GM23338 (cell line): Measurements from ENCODE around the gene ZBTB46. TPM values are rescaled to one million over a fixed set of nuclear protein-coding genes. Genes with fewer than 3 reads are reported as not detected.

ENCODE experiments used
- ATAC-seq: fragments of 200-7000 bp; cut with Tn5 transposase; 3 replicates; pipeline ENCODE4 v1.9.1; 2020
- DNase-seq: peaks from one replicate; pipeline ENCODE4 v3.0.0-alpha.2; 2015; ENCODE audit warnings: low spot score
- H2AFZ ChIP-seq: fragments of 200-600 bp; sonication (generic); 2 replicates; pipeline ENCODE4 v1.8.0; 2016; ENCODE audit warnings: antibody characterized with exemption, mild to moderate bottlenecking, moderate library complexity
- H3F3A ChIP-seq: fragments of 200-600 bp; sonication (generic); replicated peaks from 2 replicates; pipeline ENCODE4 v1.8.0; 2017; ENCODE audit warnings: antibody characterized with exemption, mixed run types, low read depth
- H3K27ac ChIP-seq: fragments of 200-600 bp; sonication (generic); 2 replicates; pipeline ENCODE4 v1.6.1; 2016; ENCODE audit warnings: low read depth
- H3K27me3 ChIP-seq: fragments of 200-600 bp; sonication (generic); 2 replicates; pipeline ENCODE4 v1.8.0; 2016; ENCODE audit warnings: mild to moderate bottlenecking, mixed run types, moderate library complexity; ENCODE audit not compliant: insufficient read depth
- H3K36me3 ChIP-seq: fragments of 200-600 bp; sonication (generic); 2 replicates; pipeline ENCODE4 v1.8.0; 2016; ENCODE audit warnings: mild to moderate bottlenecking; ENCODE audit not compliant: insufficient read depth
- H3K4me1 ChIP-seq: fragments of 200-600 bp; sonication (generic); 2 replicates; pipeline ENCODE4 v1.8.0; 2016; ENCODE audit warnings: mild to moderate bottlenecking, moderate library complexity; ENCODE audit not compliant: insufficient read depth
- H3K4me2 ChIP-seq: fragments of 200-600 bp; sonication (generic); 2 replicates; pipeline ENCODE4 v1.7.1; 2017; ENCODE audit warnings: mixed run types
- H3K4me3 ChIP-seq: fragments of 200-600 bp; sonication (generic); 2 replicates; pipeline ENCODE4 v1.6.1; 2016; ENCODE audit warnings: mixed run types
- H3K79me2 ChIP-seq: fragments of 200-600 bp; sonication (generic); replicated peaks from 2 replicates; pipeline ENCODE4 v1.8.0; 2017; ENCODE audit warnings: mild to moderate bottlenecking; ENCODE audit not compliant: insufficient read depth
- H3K9me2 ChIP-seq: fragments of 200-600 bp; sonication (generic); 2 replicates; pipeline ENCODE4 v1.8.0; 2017; ENCODE audit not compliant: insufficient read depth
- H4K20me1 ChIP-seq: fragments of 200-600 bp; sonication (generic); replicated peaks from 2 replicates; pipeline ENCODE4 v1.8.0; 2017; ENCODE audit warnings: mild to moderate bottlenecking; ENCODE audit not compliant: insufficient read depth
- H3K27ac Mint-ChIP-seq: 2 replicates; pipeline ENCODE4 v1.8.0; 2020; ENCODE audit warnings: inconsistent platforms, mild to moderate bottlenecking, moderate library complexity, mixed read lengths
- H3K27me3 Mint-ChIP-seq: 3 replicates; pipeline ENCODE4 v1.8.0; 2022; ENCODE audit warnings: low read depth, mild to moderate bottlenecking, moderate library complexity, mixed read lengths, inconsistent platforms; ENCODE audit not compliant: insufficient read depth, poor library complexity
- H3K36me3 Mint-ChIP-seq: 3 replicates; pipeline ENCODE4 v1.8.0; 2021; ENCODE audit warnings: low read depth, mild to moderate bottlenecking, inconsistent platforms, moderate library complexity, mixed read lengths
- H3K4me1 Mint-ChIP-seq: 3 replicates; pipeline ENCODE4 v1.8.0; 2020; ENCODE audit warnings: mild to moderate bottlenecking, inconsistent platforms, mixed read lengths
- H3K4me3 Mint-ChIP-seq: 3 replicates; pipeline ENCODE4 v1.8.0; 2021; ENCODE audit warnings: moderate library complexity, mild to moderate bottlenecking, inconsistent platforms, mixed read lengths
- H3K9me3 Mint-ChIP-seq: 3 replicates; pipeline ENCODE4 v1.8.0; 2020; ENCODE audit warnings: moderate library complexity, mild to moderate bottlenecking, inconsistent platforms, mixed read lengths
- CREB1 ChIP-seq: fragments of 250-450 bp; sonication (Bioruptor Pico); IDR thresholded peaks from 2 replicates; pipeline ENCODE4 v1.5.0; 2020; ENCODE audit warnings: low read depth, mild to moderate bottlenecking, moderate library complexity
- POLR2AphosphoS5 ChIP-seq: IDR thresholded peaks from 2 replicates; pipeline ENCODE4 v1.6.1; 2016; ENCODE audit warnings: antibody characterized with exemption, low read depth
- REST ChIP-seq: IDR thresholded peaks from one replicate; pipeline ENCODE4 v1.6.1; 2018; ENCODE audit warnings: antibody characterized with exemption; ENCODE audit not compliant: unreplicated experiment
- ZNF331 ChIP-seq: fragments of 250-450 bp; sonication (Bioruptor Pico); IDR thresholded peaks from 2 replicates; pipeline ENCODE4 v1.5.0; 2020; ENCODE audit warnings: low read depth, mild to moderate bottlenecking, moderate library complexity
- ZNF462 ChIP-seq: fragments of 250-450 bp; sonication (Bioruptor Pico); IDR thresholded peaks from 2 replicates; pipeline ENCODE4 v1.5.0; 2020; ENCODE audit warnings: mild to moderate bottlenecking, moderate library complexity
- polyA plus RNA-seq: library from polyadenylated mRNA; unstranded; fragments of >200 nt; fragmentation: Nextera tagmentation; extraction: Ambion mirVana; gene quantifications from 2 replicates; pipeline ENCODE4 v1.2.1, GENCODE V29; 2016
- total RNA-seq: library from RNA; depleted of rRNA; stranded (reverse); fragments of >200 nt; shearing (Covaris generic); gene quantifications from 2 replicates; pipeline ENCODE4 v1.2.3, GENCODE V29; 2014

ZBTB46 gene
- total and polyA plus RNA-seq, 2 experiments from 2014 or later = 3.2 to 26.9 TPM

GRCh38 chr20:63829603-63829944, 1.5 kb downstream of the ZBTB46 start (continued):
- TF ChIP-seq ZNF462 (CRISPR knock-in tag) = no peak
- TF ChIP-seq REST = no peak
- TF ChIP-seq ZNF331 (CRISPR knock-in tag) = no peak
- TF ChIP-seq POLR2AphosphoS5 = no peak

GRCh38 chr20:63828951-63829350, 2.1 kb downstream of the ZBTB46 start:
- peaks cover 38% of the 10 kb centered on the region for H3K4me1 Mint-ChIP-seq
- Histone ChIP-seq H3K27ac (no peak overlapping the region), H3K4me3 (peak overlapping the region; percentile 63), H3K4me1 (peaks cover 21% of the 10 kb centered on the region), H3F3A (peaks cover 30% of the 10 kb centered on the region; the same call in 1 of the 2 replicates), H3K36me3 (no peaks in the 10 kb centered on the region), H3K79me2 (peaks cover 47% of the 10 kb centered on the region), H3K27me3 (peaks cover 45% of the 10 kb centered on the region), H3K9me2 (no peaks in the 10 kb centered on the region), H2AFZ (no peak overlapping the region), H4K20me1 (peaks cover 34% of the 10 kb centered on the region), H3K4me2 (peak overlapping the region; percentile 93)
- peak overlapping the region; percentile 84 for H3K4me3 Mint-ChIP-seq
- no peak for DNase-seq
- ATAC-seq = no peak
- H3K27ac Mint-ChIP-seq = no peak overlapping the region
- H3K27me3 Mint-ChIP-seq = peaks cover 33% of the 10 kb centered on the region
- H3K9me3 Mint-ChIP-seq = no peaks in the 10 kb centered on the region
- no peaks in the 10 kb centered on the region; the same call in 2 of the 3 replicates for H3K36me3 Mint-ChIP-seq
- TF ChIP-seq REST (no peak), CREB1 (CRISPR knock-in tag) (no peak)
